Stimulated activated CD4-positive, alpha-beta T cell treated with anti-CD3 and anti-CD28 coated beads, TNF-alpha, amount 100 ng/mL, for 1 hour (primary cell): ENCODE results near the gene CMKLR1.

Experiments used
- DNase-seq, 3 donors: peaks; one replicate each; pipeline ENCODE4 v3.0.0-alpha.2; 2020; ENCODE audit warnings: low read depth in 3 of 3, low spot score in 1 of 3

Gene CMKLR1

DNA sequence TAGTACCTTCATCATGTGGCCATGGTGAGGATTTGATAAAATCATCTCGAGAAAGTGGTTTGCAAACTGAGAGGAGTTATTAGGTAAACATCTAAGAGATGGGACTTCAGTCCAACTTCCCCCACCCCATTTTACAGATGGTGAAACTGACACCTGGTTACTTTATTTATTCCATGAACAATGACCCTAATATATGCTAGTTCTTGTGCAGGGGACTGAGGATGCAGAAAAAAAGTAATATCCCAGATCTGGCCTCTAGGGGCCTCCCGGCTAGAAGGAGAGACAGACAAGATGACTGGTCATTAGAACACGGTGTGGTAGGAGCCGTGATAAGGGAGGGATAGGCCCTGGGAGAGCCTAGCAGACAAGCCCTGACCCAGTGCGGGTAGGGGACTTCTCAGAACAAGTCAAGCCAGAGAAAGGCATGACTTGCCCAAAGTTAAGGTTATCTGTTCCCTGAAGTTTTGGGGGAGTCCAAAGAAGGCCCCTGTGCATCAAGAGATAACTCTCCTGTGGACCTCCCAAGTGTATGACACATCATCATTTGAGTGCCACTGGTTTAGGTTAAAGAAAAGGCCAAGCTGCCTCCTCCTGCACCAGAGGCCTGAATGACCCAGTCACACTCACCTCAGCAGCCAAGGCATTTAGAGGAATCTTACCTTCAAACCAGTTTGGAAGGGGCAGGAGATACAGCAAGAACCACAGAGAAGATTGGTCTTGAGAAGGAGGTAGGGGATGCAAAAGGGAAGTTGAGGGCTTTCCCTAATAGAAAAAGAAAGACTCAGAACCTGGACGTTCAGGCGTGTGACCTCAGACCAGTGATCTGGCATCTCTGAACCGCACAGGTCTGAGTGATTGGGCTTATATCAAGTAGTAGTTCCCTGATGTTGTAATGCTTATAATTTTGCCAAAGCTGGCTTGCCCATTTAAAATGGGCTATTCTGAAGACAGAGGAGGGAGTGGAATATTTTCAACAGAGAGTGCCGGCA lies 1.6 kb downstream of the CMKLR1 start:
- DNase-seq: no peak

DNA sequence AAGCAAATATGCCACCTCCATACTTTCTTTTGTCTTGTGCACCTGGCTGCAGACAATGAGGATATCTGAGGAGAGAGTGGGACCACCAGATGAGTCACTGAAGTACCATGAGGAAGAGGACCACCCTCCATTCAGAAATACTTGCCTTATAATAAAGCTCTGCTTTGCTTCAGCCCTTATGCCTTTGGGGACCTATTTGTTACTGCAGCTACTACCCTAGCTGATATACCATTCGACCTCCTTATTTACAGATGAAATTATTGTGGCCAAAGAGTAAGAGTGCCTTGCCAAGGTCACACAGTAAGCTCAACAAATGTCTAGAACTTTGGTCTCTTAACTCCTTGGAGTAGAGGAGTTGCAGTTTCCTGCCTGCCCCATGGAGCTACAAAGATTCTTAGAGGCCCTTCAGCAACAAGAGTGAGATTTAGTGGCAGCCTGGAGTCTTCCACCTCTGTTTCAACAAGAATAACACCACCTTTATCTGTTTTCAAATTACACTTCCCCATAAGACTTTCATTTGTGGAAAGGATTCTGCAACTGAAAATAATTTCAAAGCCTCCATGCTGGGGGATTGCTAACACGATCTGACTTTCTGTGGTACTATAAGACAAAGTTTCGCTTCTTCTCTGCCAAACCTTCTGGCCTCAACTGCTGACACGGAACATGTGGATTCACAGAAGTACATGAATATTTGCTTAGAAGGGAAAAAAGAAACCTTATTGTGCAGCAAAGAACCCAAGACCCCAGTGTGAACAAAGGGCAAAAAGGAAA lies 3.6 kb downstream of the CMKLR1 start:
- DNase-seq: no peak

DNA sequence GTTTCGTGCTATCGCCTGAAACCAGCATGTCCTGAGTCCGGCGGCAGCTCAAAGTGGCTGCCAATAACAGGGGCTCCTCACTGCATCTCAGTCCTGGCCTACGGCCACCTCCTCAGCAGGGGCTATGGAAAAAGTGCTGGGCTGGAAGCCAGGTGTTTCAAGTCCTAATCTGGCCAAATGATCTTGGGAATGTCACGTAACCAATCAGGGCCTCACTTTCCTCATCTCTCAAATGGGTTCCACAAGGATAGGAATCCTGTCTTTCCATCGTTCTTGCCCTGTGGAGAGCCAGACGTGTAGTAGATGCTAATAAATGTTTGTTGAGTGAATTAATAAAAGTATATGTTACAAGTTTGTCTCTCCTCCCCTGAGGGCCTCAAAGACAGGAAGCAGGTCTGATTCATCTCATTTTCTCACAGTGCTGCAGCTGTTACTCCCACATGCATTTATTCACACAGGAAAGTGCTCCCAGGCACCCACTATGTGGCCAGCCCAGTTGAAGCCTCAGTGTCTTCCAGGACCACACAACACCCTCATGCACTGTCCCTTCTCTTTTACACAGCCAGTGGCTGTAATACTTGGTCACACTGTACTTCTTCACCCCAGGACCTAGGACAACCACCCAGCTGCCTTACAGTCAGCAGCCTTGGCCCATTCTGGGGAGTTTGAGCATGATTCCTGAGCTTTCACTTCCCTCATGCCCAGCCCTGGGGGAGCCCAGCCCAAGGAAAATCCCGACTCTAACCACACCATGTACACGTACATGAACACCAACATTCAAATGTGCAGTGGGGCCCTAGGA lies 5.0 kb downstream of the CMKLR1 start:
- DNase-seq: no peak

DNA sequence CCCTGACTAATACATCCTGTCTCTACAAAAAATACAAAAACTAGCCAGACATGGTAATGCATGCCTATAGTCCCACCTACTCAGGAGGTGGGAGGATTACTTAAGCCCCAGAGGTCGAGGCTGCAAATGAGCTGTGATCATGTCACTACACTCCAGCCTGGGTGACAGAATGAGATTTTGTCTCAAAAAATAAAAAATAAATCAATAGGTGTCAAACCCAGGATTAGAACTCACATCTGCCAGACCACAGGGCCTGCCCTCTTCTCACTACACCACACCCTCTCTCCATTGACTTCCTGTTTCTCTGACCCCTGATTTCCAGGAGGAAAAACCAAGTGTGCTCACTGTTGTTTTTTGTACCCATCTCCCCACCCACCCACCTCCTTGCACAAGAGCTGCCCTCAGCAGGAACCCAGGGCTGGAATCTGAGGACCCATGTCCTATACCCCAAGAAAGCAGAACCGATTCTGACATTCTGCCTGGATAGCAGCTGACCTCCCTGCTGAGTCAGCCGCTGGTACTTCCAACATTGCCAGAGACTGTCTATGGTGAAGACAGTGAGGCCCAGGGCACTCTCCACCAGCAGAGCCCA lies 6.2 kb downstream of the CMKLR1 start:
- no peak for DNase-seq

DNA sequence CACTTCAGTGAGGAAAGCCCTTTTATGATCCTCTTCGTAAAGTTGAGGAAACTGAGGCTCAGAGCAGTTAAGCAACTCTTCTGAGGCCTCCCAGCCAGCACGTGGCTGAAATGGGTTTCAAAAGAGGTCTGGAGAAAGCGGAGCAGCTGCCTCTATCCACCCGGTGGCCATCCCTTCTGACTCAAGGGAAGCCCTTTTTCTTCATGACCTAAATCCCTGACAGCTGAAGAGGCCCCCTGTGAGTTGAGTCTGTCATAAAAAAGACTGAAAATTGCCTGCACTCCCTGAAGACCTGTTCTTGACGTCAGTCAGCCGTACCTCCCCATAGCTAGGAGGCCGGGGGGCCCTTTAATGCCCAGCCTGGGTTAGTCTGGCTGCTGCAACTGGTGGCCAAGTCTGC lies 10.7 kb downstream of the CMKLR1 start:
- no peak for DNase-seq

DNA sequence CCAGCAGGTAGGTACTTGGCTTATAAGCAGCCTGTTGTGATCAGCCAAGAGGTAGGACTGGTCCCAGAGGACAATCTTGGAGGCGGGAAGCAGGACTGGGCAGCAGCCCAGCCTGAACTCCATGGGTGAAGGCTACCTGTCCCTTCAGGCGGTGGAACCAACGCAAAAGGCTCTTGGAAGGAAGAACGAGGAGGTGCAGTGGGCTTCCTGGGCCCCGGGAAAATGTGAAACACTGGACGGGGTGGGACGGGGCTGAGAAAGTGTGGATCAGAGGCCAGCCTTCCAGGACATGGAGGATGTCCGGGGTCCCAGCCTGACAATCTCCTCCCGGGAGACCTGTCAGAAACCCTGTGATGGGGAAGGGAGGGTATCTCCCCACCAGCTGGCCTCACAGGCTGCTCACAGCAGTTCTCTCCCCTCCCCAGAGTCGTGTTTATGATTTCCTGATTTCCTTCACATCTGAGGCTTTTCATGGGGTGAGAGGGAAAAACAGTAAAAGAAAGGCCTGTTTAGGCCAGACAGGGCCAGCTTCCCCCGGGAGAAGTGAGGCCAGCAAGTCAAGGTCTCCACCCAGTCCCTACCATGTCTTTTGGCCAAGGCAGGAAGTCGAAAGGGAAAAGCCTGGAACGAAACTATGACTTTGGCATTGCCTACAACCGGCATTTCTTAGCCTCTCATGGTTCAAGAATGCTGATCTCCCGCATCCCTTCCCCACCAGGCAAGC lies 11.3 kb downstream of the CMKLR1 start:
- DNase-seq: no peak

DNA sequence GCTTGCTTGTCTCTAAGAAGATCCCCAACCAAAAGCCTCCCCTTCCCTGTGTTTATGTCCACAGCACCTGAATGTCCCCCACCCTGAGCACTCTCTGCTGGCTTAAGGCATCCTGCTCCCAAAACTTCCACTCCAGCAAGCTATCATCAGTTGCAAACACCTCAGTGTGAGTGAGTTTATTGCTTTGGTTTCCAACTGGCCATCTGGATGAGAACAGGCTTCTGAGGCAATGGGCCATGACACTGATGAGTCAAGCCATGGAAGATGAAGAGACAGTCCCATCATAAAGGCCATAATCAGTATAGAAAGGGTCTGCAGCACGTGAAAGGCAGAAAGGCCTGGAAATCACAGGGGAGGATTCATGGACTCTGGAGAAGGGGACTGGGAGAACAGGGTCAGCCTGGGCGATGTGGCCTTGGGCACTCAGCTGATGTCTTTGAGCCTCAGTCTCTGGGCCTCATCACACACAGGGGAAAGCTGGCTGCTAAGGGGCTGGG lies 12.8 kb downstream of the CMKLR1 start:
- no peak for DNase-seq

DNA sequence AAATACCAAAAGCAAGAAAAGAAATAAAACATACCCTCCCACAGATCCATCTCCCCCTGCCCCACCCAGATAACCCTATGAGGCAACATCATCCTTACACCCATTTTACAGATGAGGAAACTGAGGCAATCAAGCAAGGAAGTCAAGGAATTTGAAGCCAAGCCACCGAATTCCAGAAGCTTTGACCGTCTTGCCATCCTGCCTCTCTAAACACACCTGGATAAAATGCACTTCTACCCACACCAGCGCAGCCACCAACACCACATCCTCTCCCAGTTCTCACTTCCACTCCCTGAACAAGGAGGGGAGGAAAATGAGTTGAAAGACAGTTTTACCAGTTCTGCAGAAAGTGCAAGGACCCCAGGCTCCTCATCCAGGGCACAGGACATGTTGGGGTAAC lies 13.6 kb downstream of the CMKLR1 start:
- DNase-seq: no peak

DNA sequence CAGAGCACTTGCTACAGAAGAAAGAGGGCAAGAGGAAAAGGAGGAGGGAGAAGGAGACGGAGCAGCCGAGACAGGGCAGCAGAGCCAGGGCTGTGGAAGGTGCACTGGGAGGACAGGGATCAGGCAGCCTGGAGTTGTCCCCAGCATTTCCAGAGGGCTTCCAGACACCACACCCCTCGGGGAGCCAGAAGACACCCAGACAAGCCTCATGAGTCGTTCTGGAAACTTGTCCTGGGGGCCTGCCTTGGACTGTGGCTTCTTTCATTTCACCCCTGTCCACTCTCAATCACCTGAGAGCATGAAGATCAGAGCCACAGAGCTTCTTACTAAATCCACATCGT lies 14.1 kb downstream of the CMKLR1 start:
- DNase-seq: no peak

DNA sequence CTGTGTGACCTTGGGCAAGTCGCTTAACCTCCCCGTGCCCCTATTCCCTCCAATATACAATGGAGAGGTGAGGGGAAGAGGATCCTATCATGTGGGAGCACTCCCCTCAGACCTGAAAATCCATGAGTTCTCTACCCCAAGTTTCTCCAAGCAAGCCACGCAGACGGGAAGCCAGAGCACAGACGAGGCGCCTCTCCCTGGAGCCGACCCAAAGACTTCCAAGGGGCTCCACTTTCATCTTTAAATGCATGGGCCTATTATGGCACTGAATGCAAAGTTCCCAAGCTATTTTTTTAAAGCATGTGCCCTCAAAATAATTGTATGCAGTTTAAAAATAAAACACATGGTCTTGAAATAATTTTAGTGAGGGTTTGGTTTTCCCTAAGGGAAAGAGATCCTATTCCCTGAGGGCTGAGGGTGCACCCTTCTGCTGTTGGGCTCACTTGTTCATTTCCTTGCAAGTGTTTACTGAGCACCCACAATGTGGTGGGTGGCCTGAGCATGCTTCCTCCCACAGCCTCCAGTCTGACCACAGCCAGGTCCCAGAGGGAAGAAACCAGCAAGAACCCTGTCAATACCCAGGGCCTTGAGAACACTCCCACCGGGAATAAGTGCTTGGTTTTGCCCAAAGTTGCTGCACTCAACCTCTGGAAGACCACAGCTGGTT lies 14.6 kb downstream of the CMKLR1 start:
- DNase-seq: no peak

DNA sequence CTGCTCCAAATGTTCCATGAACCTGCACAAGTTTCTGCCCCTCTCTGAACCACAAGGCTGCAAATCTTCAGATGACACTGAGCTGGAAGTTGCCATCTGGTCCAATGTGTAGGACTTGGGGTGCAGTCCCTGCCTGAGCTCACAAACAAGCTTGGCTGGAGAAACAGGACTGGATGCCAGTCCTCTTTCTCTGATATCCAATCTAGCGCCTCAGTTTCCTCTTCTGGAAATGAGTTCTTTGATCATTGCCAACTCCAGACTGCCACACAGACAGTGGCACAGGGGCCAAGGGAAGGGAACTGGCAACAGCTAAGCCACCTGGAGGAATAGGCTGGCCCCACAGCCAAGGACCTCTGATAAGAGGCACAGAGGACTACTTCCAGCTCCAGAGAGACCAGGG lies 15.5 kb downstream of the CMKLR1 start:
- no peak for DNase-seq

DNA sequence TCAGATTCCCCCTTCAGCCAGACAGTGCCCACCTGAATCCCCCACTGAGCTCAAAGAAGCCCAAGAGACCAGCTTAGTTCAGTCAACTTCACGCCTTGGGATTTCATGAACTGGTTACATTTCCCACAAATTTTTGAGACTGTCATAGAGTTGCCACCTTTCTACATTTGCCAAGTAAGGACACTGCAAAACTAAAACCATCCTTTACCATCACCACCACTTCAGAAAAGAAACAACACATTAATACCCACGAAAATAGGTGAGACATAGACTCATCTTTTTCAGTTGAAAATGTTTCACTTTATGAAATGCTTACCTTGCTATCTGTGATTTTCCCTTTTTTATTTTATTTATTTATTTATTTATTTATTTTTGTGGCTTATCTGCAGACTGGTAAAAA lies 16.1 kb downstream of the CMKLR1 start:
- DNase-seq: no peak

DNA sequence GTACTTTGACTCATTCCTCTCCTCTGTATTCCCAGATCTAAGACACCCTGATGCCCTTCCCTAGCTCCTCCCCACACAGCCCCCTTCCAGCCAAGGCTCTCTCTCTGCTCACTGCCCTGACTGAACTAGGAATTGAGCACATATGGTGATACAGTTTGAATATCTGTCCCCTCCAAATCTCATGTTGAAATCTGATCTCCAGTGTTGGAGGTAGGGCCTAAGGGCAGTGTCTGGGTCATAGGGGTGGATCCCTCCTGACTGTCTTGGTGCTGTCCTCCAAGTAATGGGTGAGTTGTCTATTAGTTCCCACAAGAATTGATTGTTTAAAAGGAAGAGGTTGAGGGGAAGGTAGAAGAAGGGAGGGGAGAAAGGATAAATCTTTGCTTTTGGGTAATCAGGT lies 17.4 kb downstream of the CMKLR1 start:
- DNase-seq: no peak

DNA sequence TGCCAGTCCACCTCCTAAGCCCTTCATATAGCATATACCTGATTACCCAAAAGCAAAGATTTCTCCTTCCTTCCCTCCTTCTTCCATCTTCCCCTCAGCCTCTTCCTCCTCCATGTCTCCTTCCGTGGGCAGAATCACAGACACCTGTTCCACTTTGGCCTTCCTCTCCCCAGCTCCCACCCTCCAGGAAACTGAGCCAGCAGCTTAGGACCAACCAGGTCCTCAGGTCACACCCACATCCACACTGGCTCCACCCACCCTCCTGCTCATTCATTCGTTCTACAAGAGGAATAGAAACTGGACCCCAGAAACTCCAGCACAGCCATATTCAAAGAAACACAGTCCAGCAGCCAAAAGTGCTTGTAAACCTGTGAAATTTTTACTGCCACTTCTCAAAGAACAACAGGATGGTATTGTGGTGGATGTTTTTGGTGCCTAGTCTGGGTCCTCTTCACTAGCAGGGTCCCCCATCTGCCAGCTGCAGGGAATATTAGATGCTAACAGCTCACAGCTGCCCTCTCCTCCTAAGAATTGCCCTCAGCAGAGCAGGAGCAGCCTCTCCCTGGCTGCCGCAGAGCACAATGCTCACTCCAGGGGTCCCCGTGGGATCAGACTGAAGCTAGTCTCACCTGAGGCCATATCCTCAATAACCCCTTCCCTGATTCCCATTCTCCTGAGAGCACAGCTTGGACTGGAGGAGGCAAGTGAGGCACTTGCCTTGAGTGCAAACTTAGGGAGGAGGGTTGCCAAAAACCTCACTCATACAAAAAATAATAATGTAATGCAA lies 18.4 kb downstream of the CMKLR1 start:
- no peak for DNase-seq

DNA sequence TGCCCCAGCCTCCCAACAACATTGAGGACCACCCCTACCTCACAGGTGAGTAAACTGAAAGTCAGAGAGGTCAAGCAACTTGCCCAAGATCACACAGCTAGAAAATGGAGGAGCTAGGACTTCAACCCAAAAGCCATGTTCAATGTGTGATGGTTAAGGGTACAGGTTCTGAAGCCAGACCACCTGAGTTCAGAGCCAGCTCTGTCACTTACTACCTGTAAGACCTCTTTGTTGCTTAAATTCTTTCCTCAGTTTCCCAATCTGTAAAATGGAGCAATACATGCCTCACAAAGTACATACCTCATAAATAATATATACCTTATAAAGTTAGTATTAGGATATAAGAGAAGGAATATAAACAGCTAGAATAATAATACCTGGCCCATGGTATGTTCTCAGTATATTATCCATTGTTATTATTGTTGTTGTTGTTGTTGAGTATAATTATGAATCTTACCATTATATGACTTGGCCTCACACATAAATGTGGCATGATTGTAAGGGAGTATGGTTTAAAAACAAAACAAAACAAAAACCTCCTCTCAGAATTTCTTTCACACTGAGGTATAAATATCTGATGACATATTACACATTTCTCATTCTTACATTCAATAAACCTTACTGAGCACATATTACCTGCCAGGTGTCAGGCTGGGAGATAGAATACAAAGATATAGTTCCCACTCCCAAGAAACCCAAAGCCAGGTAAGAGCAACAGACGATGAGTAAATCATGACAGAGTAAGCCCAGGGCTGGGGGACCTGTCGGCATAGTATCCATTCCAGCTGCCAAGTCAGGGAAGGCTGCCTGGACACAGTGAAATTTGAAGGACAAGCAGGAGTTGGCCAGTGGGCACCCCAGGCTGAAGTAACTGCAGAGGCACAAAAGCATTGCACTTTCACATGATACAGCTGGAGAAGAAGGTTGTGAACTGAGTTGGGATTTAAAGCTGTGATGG lies 19.6 kb downstream of the CMKLR1 start:
- DNase-seq: no peak

DNA sequence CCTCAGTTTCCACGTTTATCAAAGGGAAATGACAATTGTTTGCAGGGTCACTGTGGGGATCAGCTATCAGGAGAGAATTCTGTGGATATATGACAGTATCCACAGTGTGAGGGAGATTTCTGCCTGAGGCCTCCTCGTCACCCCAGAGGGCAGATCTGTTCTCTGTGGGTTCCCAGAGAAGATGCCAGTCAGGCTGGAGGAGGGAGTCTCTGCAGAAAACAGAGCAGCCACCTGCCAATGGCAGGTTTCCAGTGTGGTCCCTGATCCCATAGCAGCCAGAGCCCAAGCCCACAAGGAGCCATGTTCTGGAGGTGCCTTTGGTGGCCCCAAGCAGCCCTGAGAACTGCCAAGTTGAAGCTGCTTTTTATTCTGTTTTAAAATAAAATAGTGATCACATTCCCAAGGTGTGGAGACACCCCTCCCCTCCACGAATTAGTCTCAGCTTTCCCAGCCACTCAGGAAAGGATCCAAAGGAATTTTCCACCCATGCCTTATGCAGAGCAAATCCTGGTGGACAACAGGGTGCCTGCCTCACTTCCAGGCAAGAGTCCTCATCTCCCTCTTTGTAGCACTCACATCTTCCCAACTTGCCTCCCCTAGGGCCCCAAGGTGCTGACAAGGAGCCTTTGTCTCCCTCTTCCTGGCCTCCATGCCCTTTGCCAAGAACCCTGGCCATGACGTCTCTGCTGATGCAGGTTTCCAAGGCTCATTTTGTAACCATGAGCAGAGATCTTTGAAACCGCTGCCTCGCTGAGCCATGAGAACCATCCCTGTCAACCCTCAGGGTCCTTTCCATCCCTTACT lies 20.4 kb downstream of the CMKLR1 start:
- DNase-seq: no peak
